B cell (primary cell): ENCODE measurements around the gene DNASE2B. TPM values are rescaled to one million over a fixed set of nuclear protein-coding genes. Genes with fewer than 3 reads are reported as not detected.

ENCODE experiments used
- ATAC-seq: fragments of 200-7000 bp; cut with Tn5 transposase; one replicate; pipeline ENCODE4 v1.10.0; 2021; ENCODE audit warnings: low read depth, mild to moderate bottlenecking, moderate number of reproducible peaks, moderate library complexity
- CTCF ChIA-PET: fragments of 350-600 bp; sonication (Branson Sonifier 250); formaldehyde crosslinking; loops from one replicate; lab custom pipeline; 2021; ENCODE audit warnings: antibody characterized with exemption, inconsistent platforms; lab: Charles Lee
- POLR2A ChIA-PET: fragments of 350-600 bp; sonication (Branson Sonifier 250); formaldehyde crosslinking; loops from one replicate; lab custom pipeline; 2021; ENCODE audit warnings: antibody characterized with exemption; lab: Charles Lee
- DNase-seq: peaks from one replicate; pipeline ENCODE4 v3.0.0; 2013
- H2AFZ ChIP-seq: 2 replicates; pipeline ENCODE4 v1.6.1; 2012; ENCODE audit warnings: mild to moderate bottlenecking, low read depth, low read length; ENCODE audit not compliant: insufficient read depth, poor library complexity, severe bottlenecking
- H3K27ac ChIP-seq, 2 donors: 1 replicate in 1 of 2; 2 replicates in 1 of 2; pipeline ENCODE4 v1.5.1; 2012 to 2013; ENCODE audit warnings: low read length in 2 of 2, mild to moderate bottlenecking in 2 of 2, moderate library complexity in 1 of 2
- H3K27me3 ChIP-seq, 4 experiments: fragments of 200-600 bp in 1 of 4; sonication (generic) in 1 of 4; replicated peaks in 1 of 4; 1 replicate in 2 of 4; 2 replicates in 2 of 4; pipeline versions ENCODE4 v1.6.1 to v1.7.0; 2013 to 2016; ENCODE audit warnings: low read length in 3 of 4, mild to moderate bottlenecking in 2 of 4, mixed read lengths in 1 of 4, moderate library complexity in 1 of 4; ENCODE audit not compliant: insufficient read depth in 4 of 4, control insufficient read depth in 3 of 4; ENCODE audit errors: control extremely low read depth in 1 of 4
- H3K36me3 ChIP-seq, 2 experiments: replicated peaks in 1 of 2; 1 replicate in 1 of 2; 2 replicates in 1 of 2; pipeline versions ENCODE4 v1.6.1 to v1.7.1; 2013; ENCODE audit warnings: low read length in 1 of 2; ENCODE audit not compliant: insufficient read depth in 2 of 2, control insufficient read depth in 1 of 2; ENCODE audit errors: control extremely low read depth in 1 of 2, extremely low read depth in 1 of 2
- H3K4me1 ChIP-seq, 2 donors: fragments of 200-600 bp in 1 of 2; sonication (generic) in 1 of 2; 1 replicate in 1 of 2; 2 replicates in 1 of 2; pipeline versions ENCODE4 v1.5.1 to v1.6.1; 2013 to 2017; ENCODE audit warnings: low read length in 2 of 2; ENCODE audit not compliant: control insufficient read depth in 2 of 2, insufficient read depth in 2 of 2
- H3K4me2 ChIP-seq: replicated peaks from 2 replicates; pipeline ENCODE3; 2012; ENCODE audit warnings: mild to moderate bottlenecking, low read depth, low read length; ENCODE audit not compliant: poor library complexity, severe bottlenecking
- H3K4me3 ChIP-seq, 5 experiments: fragments of 200-600 bp in 1 of 5; sonication (generic) in 1 of 5; 1 replicate in 3 of 5; 2 replicates in 2 of 5; pipeline versions ENCODE4 v1.5.1 to v1.7.0; 2011 to 2016; ENCODE audit warnings: low read length in 4 of 5, mild to moderate bottlenecking in 4 of 5, low read depth in 2 of 5, control low read depth in 1 of 5, moderate library complexity in 1 of 5; ENCODE audit not compliant: insufficient read depth in 1 of 5; ENCODE audit errors: control extremely low read depth in 1 of 5, extremely low read depth in 1 of 5
- H3K79me2 ChIP-seq: fragments of 200-600 bp; sonication (generic); one replicate; pipeline ENCODE4 v1.6.0; 2016; ENCODE audit warnings: low read length; ENCODE audit not compliant: control insufficient read depth, insufficient read depth
- H3K9ac ChIP-seq: fragments of 200-600 bp; sonication (generic); 2 replicates; pipeline ENCODE4 v1.6.1; 2017; ENCODE audit warnings: mild to moderate bottlenecking, low read length, moderate library complexity
- H3K9me3 ChIP-seq, 3 donors: one replicate each; pipeline versions ENCODE4 v1.6.1 to v1.7.1; 2013; ENCODE audit warnings: low read length in 2 of 3; ENCODE audit not compliant: control insufficient read depth in 2 of 3, insufficient read depth in 1 of 3; ENCODE audit errors: control extremely low read depth in 1 of 3
- H4K20me1 ChIP-seq: 2 replicates; pipeline ENCODE4 v1.6.0; 2012; ENCODE audit warnings: mild to moderate bottlenecking, low read length; ENCODE audit not compliant: insufficient read depth, control insufficient read depth, poor library complexity, severe bottlenecking
- H3K27ac Mint-ChIP-seq: one replicate; pipeline ENCODE4 v1.8.0; 2021; ENCODE audit warnings: mixed read lengths
- H3K27me3 Mint-ChIP-seq: one replicate; pipeline ENCODE4 v1.8.0; 2021; ENCODE audit warnings: mixed read lengths
- H3K4me1 Mint-ChIP-seq: one replicate; pipeline ENCODE4 v1.8.0; 2021; ENCODE audit warnings: mixed read lengths
- H3K4me3 Mint-ChIP-seq: one replicate; pipeline ENCODE4 v1.8.0; 2021; ENCODE audit warnings: mixed read lengths
- H3K9me3 Mint-ChIP-seq: one replicate; pipeline ENCODE4 v1.8.0; 2022; ENCODE audit warnings: mixed read lengths; ENCODE audit not compliant: insufficient read depth
- CTCF ChIP-seq: fragments of 200-600 bp; IDR thresholded peaks from one replicate; pipeline ENCODE4 v1.8.0; 2022; ENCODE audit warnings: antibody characterized with exemption, mild to moderate bottlenecking
- EZH2 ChIP-seq: IDR thresholded peaks from 2 replicates; pipeline ENCODE4 v1.6.1; 2012; ENCODE audit warnings: borderline replicate concordance, low read depth, mild to moderate bottlenecking, moderate library complexity, low read length; ENCODE audit not compliant: insufficient read depth, poor library complexity, severe bottlenecking
- WGBS: methylation state at CpG from one replicate; pipeline ENCODE4 v1.1.5; 2013; ENCODE audit warnings: missing lambda C conversion rate; ENCODE audit not compliant: insufficient coverage; 5-methylcytosine and 5-hydroxymethylcytosine counted together
- intact Hi-C: fragments of 100-400 bp; cut with micrococcal nuclease; formaldehyde crosslinking; loops from one replicate; pipeline ENCODE4 v1.10.0; 2022
- polyA plus RNA-seq: library from polyadenylated mRNA; depleted of rRNA; stranded (reverse); fragments of >200 nt; gene quantifications from 2 replicates; pipeline ENCODE4 v1.2.3, GENCODE V29; 2012
- total RNA-seq, 2 donors: library from RNA; stranded (reverse); fragments of 120-200 nt in 1 of 2; gene quantifications; 1 replicate in 1 of 2; 2 replicates in 1 of 2; pipeline versions ENCODE4 v1.2.3 to v1.2.4, GENCODE V29; 2013 to 2022

The DNASE2B gene
- total and polyA plus RNA-seq, 2 donors (not counting 1 experiment from before 2014, with no cell fraction given) = not detected

- no peak overlapping the region for H3K27ac Mint-ChIP-seq
- H2AFZ ChIP-seq = peak overlapping the region; percentile 84
- peaks cover 9% of the 10 kb centered on the region for H3K4me1 Mint-ChIP-seq
- WGBS = 11% methylated on average over 2 of the region's 4 CpGs
- peak overlapping the region; percentile 41 to 67 for H3K27ac ChIP-seq
- intact Hi-C loops = loop anchor here (1.0 to 10.0 kb wide), 5 partner anchors 186 to 530 kb away; no protein-coding TSS in a partner anchor
- H3K79me2 ChIP-seq = no peaks in the 10 kb centered on the region
- no peaks in the 10 kb centered on the region for H3K9me3 ChIP-seq
- TF ChIP-seq CTCF (no peak), EZH2 (no peak)
- DNase-seq = peak; percentile 36
- no peaks in the 10 kb centered on the region for H3K27me3 Mint-ChIP-seq
- H3K36me3 ChIP-seq = no peaks in the 10 kb centered on the region
- no peak overlapping the region for H3K4me3 Mint-ChIP-seq
- ATAC-seq = no peak
- H3K27me3 ChIP-seq = no peaks in the 10 kb centered on the region
- CTCF ChIA-PET = interaction anchor here (0.6 to 11.8 kb wide), 18 partner anchors 44 to 510 kb away, joined by 3 to 285 read pairs (median 4); partner anchors contain the start of genes PRKACB and SAMD13
- peaks cover 40 to 43% of the 10 kb centered on the region in 2 donors for H3K4me1 ChIP-seq
- H3K9me3 Mint-ChIP-seq = no peaks in the 10 kb centered on the region
- H4K20me1 ChIP-seq = no peaks in the 10 kb centered on the region
- POLR2A ChIA-PET = interaction anchor here (1.0 to 2.5 kb wide), 2 partner anchors 71 to 139 kb away, joined by 3 to 8 read pairs; partner anchors contain the start of genes CTBS, GNG5 and SPATA1
- H3K4me2 ChIP-seq = peak overlapping the region; percentile 62
- H3K4me3 ChIP-seq = peak overlapping the region in 1 of 5 experiments; percentile 52
- peak overlapping the region; percentile 29 for H3K9ac ChIP-seq
Measured at GRCh38 chr1:84434801-84435549, 36.7 kb downstream of the DNASE2B start.
